Vagina (tissue), 2 donors: ENCODE results near the gene FBXO21. TPM values are rescaled to one million over a fixed set of nuclear protein-coding genes. Genes with fewer than 3 reads are reported as not detected.
A peak's percentile ranks its signal among the peaks of the same experiment; 100 is the strongest.

Experiments
- DNase-seq, 2 donors: peaks; one replicate each; pipeline ENCODE4 v3.0.0-alpha.2; 2017; ENCODE audit errors: extremely low spot score in 2 of 2
- H3K27ac ChIP-seq: fragments of 200-600 bp; sonication (generic); one replicate; pipeline ENCODE4 v1.5.1; 2019
- H3K27me3 ChIP-seq: fragments of 200-600 bp; sonication (generic); one replicate; pipeline ENCODE4 v1.5.1; 2019
- H3K36me3 ChIP-seq, 2 donors: fragments of 200-600 bp; sonication (generic); one replicate each; pipeline ENCODE4 v1.5.1; 2017 to 2019
- H3K4me1 ChIP-seq: fragments of 200-600 bp; sonication (generic); one replicate; pipeline ENCODE4 v1.5.1; 2019
- H3K4me3 ChIP-seq, 2 donors: fragments of 200-600 bp; sonication (generic); 1 replicate in 1 of 2; 2 replicates in 1 of 2; pipeline ENCODE4 v1.5.1; 2016 to 2019
- H3K9me3 ChIP-seq: fragments of 200-600 bp; sonication (generic); one replicate; pipeline ENCODE4 v1.5.1; 2019
- POLR2A ChIP-seq, 2 donors: fragments of 450-650 bp; IDR thresholded peaks; one replicate each; pipeline ENCODE4 v1.6.1; 2017; ENCODE audit warnings: antibody characterized with exemption in 2 of 2, mild to moderate bottlenecking in 2 of 2, moderate library complexity in 2 of 2
- POLR2AphosphoS5 ChIP-seq, 2 donors: sonication (generic); formaldehyde crosslinking; IDR thresholded peaks; one replicate each; pipeline ENCODE4 v1.9.0; 2017; ENCODE audit warnings: antibody characterized with exemption in 2 of 2, mild to moderate bottlenecking in 2 of 2, low read depth in 1 of 2; ENCODE audit not compliant: insufficient read depth in 1 of 2
- intact Hi-C: fragments of 100-400 bp; cut with DNase I; formaldehyde crosslinking; loops from one replicate; pipeline ENCODE4 v1.15.1; 2023
- total RNA-seq: library from RNA; depleted of rRNA; stranded (reverse); fragments of >200 nt; gene quantifications from one replicate; pipeline ENCODE4 v1.2.3, GENCODE V29; 2016
- TF ChIP-seq, protein P1 (sequence below), 3 experiments: fragments of 450-650 bp in 2 of 3; fragments of 200-600 bp in 1 of 3; sonication (generic) in 1 of 3; IDR thresholded peaks; one replicate each; pipeline ENCODE4 v1.5.1; 2017 to 2019; ENCODE audit warnings: antibody characterized with exemption in 3 of 3, mild to moderate bottlenecking in 2 of 3, moderate library complexity in 2 of 3

The FBXO21 gene, protein sequence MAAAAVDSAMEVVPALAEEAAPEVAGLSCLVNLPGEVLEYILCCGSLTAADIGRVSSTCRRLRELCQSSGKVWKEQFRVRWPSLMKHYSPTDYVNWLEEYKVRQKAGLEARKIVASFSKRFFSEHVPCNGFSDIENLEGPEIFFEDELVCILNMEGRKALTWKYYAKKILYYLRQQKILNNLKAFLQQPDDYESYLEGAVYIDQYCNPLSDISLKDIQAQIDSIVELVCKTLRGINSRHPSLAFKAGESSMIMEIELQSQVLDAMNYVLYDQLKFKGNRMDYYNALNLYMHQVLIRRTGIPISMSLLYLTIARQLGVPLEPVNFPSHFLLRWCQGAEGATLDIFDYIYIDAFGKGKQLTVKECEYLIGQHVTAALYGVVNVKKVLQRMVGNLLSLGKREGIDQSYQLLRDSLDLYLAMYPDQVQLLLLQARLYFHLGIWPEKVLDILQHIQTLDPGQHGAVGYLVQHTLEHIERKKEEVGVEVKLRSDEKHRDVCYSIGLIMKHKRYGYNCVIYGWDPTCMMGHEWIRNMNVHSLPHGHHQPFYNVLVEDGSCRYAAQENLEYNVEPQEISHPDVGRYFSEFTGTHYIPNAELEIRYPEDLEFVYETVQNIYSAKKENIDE
- 62.4 TPM for total RNA-seq

DNA sequence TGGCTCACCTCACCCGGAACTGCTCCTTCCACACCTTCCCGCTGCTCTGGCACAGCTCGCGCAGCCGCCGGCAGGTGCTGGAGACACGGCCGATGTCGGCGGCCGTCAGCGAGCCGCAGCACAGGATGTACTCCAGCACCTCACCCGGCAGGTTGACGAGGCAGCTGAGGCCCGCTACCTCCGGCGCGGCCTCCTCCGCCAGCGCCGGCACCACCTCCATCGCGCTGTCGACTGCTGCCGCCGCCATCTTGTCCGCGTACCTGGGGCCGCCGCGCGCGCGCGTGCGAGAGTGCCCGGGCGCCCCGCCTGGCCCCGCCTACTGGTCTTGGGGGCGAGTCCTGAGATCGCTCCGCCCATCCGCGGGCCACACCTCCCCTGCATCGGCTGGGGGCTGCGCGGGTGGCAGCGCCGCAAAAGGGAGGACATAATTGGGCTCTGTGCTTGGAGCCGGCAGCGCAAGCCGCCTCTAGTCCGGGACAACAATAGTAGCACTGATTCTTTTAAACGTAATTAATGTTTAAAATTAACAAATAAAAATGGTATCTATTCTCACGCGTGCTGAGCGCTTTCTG is at the start of gene FBXO21:
Gene FBXO21, minus strand, starts transcription at position 261 of the 572 bp plus-strand sequence. Its CDS starts 14 bp downstream, at position 247.
- TF ChIP-seq POLR2AphosphoS5 (IDR thresholded peaks at IDR 0.05; ENCODE audit: insufficient read depth in 1 of 2, low read depth in 1 of 2) (peak; percentile 9 to 76), POLR2A (IDR thresholded peaks at IDR 0.05) (peak; percentile 41 to 77)
- TF ChIP-seq, protein P1, sequence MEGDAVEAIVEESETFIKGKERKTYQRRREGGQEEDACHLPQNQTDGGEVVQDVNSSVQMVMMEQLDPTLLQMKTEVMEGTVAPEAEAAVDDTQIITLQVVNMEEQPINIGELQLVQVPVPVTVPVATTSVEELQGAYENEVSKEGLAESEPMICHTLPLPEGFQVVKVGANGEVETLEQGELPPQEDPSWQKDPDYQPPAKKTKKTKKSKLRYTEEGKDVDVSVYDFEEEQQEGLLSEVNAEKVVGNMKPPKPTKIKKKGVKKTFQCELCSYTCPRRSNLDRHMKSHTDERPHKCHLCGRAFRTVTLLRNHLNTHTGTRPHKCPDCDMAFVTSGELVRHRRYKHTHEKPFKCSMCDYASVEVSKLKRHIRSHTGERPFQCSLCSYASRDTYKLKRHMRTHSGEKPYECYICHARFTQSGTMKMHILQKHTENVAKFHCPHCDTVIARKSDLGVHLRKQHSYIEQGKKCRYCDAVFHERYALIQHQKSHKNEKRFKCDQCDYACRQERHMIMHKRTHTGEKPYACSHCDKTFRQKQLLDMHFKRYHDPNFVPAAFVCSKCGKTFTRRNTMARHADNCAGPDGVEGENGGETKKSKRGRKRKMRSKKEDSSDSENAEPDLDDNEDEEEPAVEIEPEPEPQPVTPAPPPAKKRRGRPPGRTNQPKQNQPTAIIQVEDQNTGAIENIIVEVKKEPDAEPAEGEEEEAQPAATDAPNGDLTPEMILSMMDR (IDR thresholded peaks at IDR 0.05): no peak
- no peaks in the 10 kb centered on the region for H3K9me3 ChIP-seq
- H3K4me3 ChIP-seq: peak within 1 kb of the TSS; percentile 83 to 96
- intact Hi-C loops: no loop called here
- H3K4me1 ChIP-seq: peaks cover 21% of the 10 kb centered on the region
- peaks cover 0 to 20% of the 10 kb centered on the region in 2 donors for H3K36me3 ChIP-seq
- peak within 1 kb of the TSS; percentile 74 for H3K27ac ChIP-seq
- no peaks in the 10 kb centered on the region for H3K27me3 ChIP-seq
- peak in 1 of 2 donors; percentile 74 for DNase-seq

DNA sequence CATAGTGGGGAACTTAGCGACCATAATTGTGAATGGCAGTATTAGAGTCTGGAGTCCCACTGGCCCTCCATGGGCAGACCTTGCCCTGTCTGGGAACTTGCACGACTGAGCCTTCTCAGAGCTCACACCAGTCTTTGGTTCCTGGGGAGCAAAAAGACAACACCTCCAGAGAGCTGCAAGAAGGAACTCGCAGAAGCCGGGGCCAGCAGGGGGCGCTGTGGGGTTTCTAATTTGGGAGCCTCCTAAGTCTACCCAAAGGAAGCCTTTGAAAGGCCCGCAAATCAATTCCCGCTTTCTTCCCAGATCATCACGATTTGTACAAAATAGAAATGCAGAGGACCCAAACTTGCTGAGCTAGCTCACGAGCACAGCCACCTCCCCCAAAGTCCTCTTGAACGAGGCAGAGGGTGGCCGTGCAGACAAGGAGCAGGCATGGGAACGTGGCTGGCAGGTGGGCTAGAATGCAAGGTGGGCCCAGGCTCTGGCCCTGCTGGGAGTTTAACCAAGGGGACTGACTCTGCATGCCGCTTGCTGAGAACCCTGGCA is 46.3 kb upstream of the FBXO21 start:
- no peaks in the 10 kb centered on the region for H3K9me3 ChIP-seq
- no peaks in the 10 kb centered on the region for H3K36me3 ChIP-seq
- TF ChIP-seq POLR2AphosphoS5 (IDR thresholded peaks at IDR 0.05; ENCODE audit: insufficient read depth in 1 of 2, low read depth in 1 of 2) (no peak), POLR2A (IDR thresholded peaks at IDR 0.05) (no peak)
- TF ChIP-seq, protein P1 (IDR thresholded peaks at IDR 0.05): peak in 2 of 3 experiments; percentile 33 to 42
- H3K4me3 ChIP-seq: no peak overlapping the region
- no peaks in the 10 kb centered on the region for H3K27me3 ChIP-seq
- no peaks in the 10 kb centered on the region for H3K4me1 ChIP-seq
- no peak overlapping the region for H3K27ac ChIP-seq
- no peak for DNase-seq
- intact Hi-C loops: no loop called here

DNA sequence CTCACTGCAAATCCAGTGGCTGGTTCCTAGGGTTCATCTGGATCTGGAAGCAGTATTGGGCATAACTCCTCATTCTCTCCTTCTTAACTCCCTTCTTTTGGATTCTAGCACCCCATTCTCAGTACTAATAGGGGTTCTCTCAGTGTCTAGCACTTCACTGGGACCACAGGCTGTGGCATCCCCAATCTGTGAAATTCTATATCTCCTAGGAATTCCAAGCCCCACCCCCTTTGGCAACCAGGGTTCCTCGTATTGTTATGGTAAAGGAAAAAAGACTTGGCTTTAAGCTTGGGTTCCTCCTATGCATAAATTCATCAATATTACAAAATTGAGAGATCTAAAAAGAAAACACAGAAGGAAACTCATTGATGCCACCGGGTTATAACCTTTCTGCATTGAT is 45.0 kb upstream of the FBXO21 start:
- intact Hi-C loops: no loop called here
- TF ChIP-seq POLR2AphosphoS5 (IDR thresholded peaks at IDR 0.05; ENCODE audit: insufficient read depth in 1 of 2, low read depth in 1 of 2) (no peak), POLR2A (IDR thresholded peaks at IDR 0.05) (no peak)
- TF ChIP-seq, protein P1 (IDR thresholded peaks at IDR 0.05): no peak
- Histone ChIP-seq H3K9me3 (no peaks in the 10 kb centered on the region), H3K4me1 (no peaks in the 10 kb centered on the region), H3K27me3 (no peaks in the 10 kb centered on the region), H3K4me3 (no peak overlapping the region), H3K36me3 (no peaks in the 10 kb centered on the region), H3K27ac (no peak overlapping the region)
- DNase-seq: no peak

DNA sequence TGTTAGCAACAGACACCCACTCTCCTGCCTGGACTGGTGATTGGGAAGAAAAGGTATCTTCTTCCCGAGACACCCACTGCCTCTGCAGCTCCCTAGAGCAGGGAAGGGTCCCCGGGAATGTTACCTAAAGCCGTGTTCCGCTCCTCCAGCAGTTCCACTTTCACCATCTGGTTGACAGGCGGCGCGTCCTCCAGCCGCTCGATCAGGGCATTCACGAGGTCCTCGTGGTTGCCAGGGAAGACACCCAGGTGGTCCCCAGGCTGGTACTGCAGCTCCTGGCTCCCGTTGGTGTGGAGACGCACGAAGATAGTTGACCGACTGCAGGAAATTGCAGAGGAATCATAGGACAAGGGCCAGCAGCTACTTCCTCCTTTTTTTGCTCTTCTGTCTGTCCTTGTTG is 44.2 kb upstream of the FBXO21 start:
- intact Hi-C loops: no loop called here
- H3K36me3 ChIP-seq: no peaks in the 10 kb centered on the region
- no peaks in the 10 kb centered on the region for H3K27me3 ChIP-seq

More for the DNA sequence above, 44.2 kb upstream of the FBXO21 start:
- no peaks in the 10 kb centered on the region for H3K9me3 ChIP-seq
- H3K27ac ChIP-seq: no peak overlapping the region
- H3K4me3 ChIP-seq: no peak overlapping the region
- no peak for DNase-seq
- no peaks in the 10 kb centered on the region for H3K4me1 ChIP-seq
- TF ChIP-seq POLR2A (IDR thresholded peaks at IDR 0.05) (no peak), POLR2AphosphoS5 (IDR thresholded peaks at IDR 0.05; ENCODE audit: insufficient read depth in 1 of 2, low read depth in 1 of 2) (no peak)
- TF ChIP-seq, protein P1 (IDR thresholded peaks at IDR 0.05): no peak
